Mesenteric fat pad (tissue), 1 donor: Measurements from ENCODE around the gene SERPINA6. TPM values are rescaled to one million over a fixed set of nuclear protein-coding genes. Genes with fewer than 3 reads are reported as not detected.
"Not testable (repeated sequence)": the region's sequence is repeated elsewhere in the genome, so short reads cannot be mapped to it uniquely, and the experiment has no call there.

ENCODE experiments used
- DNase-seq: peaks from one replicate; pipeline ENCODE4 v3.0.0-alpha.2; 2020; ENCODE audit warnings: low spot score
- total RNA-seq: library from RNA; stranded (reverse); fragmentation: NEBNext Ultra II Directional; extraction: Animal tissue kit (Norgen Biotek cat#: 25700); gene quantifications from one replicate; pipeline ENCODE4 v1.2.1, GENCODE V29; 2021
- donor health status: DM: yes; HTN: yes; CAD: no.

The SERPINA6 gene
- total RNA-seq, 1 donor from 2014 or later: not detected

DNA sequence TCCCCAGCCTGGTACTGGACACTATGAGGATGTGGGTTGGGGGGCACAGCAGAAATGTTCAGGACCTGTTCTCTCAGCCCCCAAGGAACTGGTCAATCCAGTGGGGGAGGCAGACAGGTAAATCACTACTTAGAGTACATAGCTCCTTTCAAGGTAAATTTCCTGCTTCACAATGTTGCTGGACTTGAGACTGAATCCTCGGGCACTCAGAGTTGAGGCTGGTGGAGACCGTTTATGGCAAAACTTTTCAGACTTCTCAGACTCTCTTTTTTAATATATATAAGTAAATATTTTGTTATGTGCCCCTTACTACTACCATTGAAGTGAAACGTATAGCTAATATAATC, 29.6 kb downstream of the SERPINA6 start:
- DNase-seq: no peak

GRCh38 chr14:94292872-94293577, 30.1 kb downstream of the SERPINA6 start, which contains the start of gene SERPINA10:
Gene SERPINA10 (minus strand): TSS chr14:94293268. CDS start chr14:94290593, 2,675 bp downstream.
- DNase-seq: no peak

DNA sequence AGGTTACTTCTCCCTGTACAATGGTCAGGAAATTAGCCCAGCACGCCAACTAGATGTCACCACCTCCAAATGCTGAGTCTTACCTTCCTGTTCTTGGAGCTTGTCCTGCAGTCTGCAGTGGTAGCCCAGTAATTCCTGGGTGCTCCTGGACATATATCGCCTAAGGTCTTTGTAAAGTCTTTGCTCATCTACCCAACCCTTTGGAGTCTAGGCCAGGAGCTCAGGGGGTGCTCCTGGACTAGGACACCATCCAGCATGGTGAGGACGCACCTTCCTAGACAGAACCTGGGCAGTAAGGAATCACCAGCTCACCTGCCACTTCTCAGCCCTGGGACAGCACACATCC, 30.6 kb downstream of the SERPINA6 start:
- DNase-seq: no peak

- no peak for DNase-seq
These were observed 31.1 kb downstream of the SERPINA6 start for GRCh38 chr14:94291906-94292525.

DNA sequence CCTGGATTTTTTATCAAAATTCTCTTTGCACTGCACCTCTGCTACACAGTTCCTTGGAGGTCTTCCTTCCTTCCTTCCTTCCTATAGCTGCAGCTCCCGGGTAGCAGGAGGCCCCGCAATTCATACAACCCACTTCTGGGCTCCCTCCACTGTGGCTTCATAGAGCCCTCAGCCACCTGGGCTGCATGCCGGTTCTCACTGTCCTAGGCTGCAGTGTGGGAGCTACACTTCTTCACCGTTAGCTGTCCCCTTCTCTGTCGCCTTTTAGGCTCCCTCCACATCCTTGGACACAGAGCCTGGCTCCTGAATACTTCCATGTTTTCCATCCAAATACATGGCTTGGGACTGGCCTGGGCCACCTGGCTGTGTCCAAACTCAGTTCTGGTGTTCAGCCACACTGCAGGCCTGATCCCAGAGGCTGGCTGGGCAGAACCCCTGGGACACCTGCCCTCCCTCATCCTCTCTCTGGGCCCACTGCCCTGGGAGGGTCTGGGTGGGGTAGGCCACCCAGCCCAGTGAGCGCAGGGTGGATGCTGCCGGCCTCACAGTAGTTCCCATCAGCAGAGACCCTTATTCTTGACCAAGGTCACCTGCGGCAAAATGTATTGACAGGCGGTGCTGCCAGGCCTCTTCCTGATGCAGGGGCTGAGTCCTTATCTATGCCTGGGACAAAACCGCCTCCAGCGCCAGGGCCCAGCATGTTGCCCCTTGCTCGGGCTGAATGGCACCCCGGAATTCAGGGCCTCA, 31.8 kb downstream of the SERPINA6 start:
- DNase-seq: no peak

DNA sequence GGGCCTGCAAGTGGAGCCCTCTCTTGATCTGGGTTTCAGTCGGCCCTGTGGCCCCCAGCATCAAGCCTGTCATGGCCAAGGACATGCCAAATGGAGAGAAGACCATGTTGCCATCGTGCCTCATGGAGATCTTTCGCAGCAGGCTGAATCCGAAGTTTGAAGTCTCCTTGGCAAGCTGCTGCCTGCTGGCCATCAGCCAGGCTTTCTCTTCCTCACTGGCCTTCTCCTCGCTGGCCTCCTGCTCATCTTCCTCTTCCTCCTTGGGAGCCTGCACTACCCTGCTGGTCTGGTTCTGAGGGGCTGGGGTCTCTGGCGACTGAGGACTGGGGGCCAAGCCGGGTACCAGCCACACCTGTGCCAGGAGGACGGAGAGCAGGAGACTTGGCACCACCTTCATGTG, 32.9 kb downstream of the SERPINA6 start:
- DNase-seq: no peak

- no peak for DNase-seq
These were observed 34.3 kb downstream of the SERPINA6 start for GRCh38 chr14:94288610-94289465.

GRCh38 chr14:94285158-94285557, 38.0 kb downstream of the SERPINA6 start:
- no peak for DNase-seq

GRCh38 chr14:94284221-94284620, 38.9 kb downstream of the SERPINA6 start:
- DNase-seq: no peak

GRCh38 chr14:94282991-94283723, 40.0 kb downstream of the SERPINA6 start:
- DNase-seq: no peak

DNA sequence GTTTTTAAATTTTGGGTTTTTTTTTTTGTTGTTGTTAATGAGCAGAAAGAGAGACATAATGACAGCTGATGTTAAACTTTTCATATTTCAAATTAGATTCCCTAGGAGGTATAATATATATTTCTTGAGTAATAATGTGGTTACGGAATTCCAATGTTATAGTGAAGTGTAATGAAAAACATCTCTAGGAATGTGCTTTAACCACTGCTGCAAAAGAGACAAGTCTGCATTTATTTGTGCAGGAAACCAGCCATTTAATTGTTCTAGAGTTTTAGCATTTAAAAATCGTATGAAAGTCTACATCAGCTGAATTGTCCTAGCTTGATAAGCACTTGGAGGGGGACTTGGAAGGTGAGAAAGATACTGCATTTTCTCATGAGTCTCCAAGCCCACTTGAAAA, 44.4 kb downstream of the SERPINA6 start:
- DNase-seq: no peak

DNA sequence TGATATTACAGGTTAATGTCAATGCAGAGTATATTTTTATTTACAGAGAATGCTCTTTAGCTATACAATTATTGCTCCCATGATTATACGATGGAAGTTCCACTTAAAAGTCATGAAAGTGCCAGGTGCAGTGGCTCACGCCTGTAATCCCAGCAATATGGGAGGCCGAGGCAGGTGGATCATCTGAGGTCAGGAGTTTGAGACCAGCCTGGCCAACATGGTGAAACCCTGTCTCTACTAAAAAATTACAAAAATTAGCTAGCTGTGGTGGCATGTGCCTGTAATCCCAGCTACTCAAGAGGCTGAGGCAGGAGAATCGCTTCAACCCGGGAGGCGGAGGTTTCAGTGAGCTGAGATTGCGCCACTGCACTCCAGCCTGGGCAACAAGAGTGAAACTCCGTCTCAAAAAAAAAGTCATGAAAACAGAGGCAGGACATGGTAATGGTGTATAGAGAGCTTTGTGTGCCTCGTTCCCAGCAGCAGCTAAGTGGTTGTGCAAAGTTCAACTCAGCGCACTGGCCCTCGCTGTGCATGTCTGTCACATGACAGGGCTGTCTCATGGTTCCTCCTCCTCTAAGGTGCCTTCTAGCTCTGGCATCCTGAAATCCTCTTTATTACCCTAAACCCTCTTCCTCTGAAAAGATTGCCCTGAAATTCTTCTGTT, 46.1 kb downstream of the SERPINA6 start:
- not testable (repeated sequence) for DNase-seq

- no peak for DNase-seq
These were observed 54.0 kb downstream of the SERPINA6 start for GRCh38 chr14:94269156-94269555.

DNA sequence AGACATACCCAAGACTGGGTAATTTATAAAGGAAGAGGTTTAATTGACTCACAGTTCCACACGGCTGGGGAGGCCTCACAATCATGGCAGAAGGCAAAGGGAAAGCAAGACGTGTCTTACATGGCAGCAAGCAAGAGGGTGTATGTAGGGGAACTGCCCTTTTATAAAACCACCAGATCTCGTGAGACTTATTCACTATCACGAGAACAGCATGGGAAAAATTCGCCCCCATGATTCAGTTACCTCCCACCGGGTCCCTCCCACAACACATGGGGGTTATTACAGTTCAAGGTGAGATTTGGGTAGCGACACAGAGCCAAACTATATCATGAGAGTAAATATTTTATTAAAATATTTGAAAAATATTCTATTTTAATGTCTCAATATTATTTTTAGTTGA, 54.6 kb downstream of the SERPINA6 start:
- not testable (repeated sequence) for DNase-seq

- no peak for DNase-seq
These were observed 55.8 kb downstream of the SERPINA6 start for GRCh38 chr14:94267352-94267751.

GRCh38 chr14:94264195-94264594, 58.9 kb downstream of the SERPINA6 start:
- DNase-seq: not testable (repeated sequence)
